Measurements from ENCODE around the gene PTPRB.

Gene PTPRB

DNA sequence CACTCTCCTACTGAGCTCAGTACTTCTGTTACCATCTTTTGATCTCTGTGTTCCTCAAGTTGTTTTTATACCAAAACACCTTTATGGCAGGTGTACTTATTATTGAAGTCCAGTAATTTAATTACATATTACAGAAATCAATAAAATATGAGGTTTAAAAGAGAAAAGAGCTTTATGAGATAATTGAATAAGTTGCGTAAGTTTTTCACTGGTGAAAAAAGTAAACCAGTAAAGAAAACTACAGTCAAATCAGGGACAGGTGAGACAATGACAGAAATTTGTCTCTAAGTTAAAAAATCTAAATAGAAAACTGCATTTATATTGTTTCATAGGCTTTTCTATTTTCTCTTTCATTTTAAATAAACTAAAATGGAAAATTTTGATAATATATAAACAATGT, 29.1 kb upstream of the PTPRB start:
- DNase-seq (ENCODE audit: low read depth) = no peak
- TF ChIP-seq, protein P1, sequence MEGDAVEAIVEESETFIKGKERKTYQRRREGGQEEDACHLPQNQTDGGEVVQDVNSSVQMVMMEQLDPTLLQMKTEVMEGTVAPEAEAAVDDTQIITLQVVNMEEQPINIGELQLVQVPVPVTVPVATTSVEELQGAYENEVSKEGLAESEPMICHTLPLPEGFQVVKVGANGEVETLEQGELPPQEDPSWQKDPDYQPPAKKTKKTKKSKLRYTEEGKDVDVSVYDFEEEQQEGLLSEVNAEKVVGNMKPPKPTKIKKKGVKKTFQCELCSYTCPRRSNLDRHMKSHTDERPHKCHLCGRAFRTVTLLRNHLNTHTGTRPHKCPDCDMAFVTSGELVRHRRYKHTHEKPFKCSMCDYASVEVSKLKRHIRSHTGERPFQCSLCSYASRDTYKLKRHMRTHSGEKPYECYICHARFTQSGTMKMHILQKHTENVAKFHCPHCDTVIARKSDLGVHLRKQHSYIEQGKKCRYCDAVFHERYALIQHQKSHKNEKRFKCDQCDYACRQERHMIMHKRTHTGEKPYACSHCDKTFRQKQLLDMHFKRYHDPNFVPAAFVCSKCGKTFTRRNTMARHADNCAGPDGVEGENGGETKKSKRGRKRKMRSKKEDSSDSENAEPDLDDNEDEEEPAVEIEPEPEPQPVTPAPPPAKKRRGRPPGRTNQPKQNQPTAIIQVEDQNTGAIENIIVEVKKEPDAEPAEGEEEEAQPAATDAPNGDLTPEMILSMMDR (IDR thresholded peaks at IDR 0.05; ENCODE audit: insufficient read depth, low read depth, low read length, missing control alignments) = no peak
- H3K4me3 ChIP-seq (ENCODE audit: low read depth, low read length) = no peak overlapping the region

DNA sequence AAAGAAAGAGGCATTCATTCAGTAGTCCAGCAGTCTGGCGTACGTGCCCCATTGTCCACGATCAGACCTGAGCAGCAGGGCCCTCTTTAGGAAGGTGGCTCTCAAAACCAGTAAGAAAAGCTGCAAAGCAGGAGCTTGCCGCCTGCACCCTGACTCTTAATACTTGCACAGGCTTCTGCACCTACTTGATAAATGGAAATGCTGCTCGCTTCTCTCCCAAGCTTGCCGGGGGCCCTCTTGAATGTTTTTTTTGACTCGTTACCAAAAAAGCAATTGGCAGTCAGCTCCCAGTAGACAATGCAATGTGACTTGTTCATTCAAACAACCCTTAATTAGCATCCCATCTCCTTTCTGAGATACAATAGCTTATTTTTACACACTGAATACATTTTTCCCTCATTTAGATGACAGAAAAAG, 27.2 kb upstream of the PTPRB start:
- DNase-seq (ENCODE audit: low read depth) = no peak
- TF ChIP-seq, protein P1 (IDR thresholded peaks at IDR 0.05; ENCODE audit: insufficient read depth, low read depth, low read length, missing control alignments) = no peak
- no peak overlapping the region for H3K4me3 ChIP-seq (ENCODE audit: low read depth, low read length)

DNA sequence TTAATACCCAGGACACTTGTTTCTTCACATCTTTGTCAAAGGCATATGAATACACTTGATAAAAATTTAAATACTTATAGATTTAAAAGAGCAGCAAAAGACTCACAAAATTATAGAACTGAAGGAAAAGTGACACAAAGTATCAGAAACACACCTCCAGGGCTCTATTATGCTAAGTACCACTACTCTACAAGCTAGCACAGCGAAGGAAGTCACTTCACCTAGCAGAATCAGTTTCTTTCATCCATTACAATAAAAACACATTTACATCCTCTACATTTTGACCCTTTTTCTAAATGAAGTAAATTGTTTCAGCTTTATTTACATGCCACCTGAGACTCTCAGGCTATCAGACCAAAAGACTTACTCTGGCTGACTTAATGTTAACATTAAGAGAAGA, 26.6 kb upstream of the PTPRB start:
- DNase-seq (ENCODE audit: low read depth) = no peak
- TF ChIP-seq, protein P1 (IDR thresholded peaks at IDR 0.05; ENCODE audit: insufficient read depth, low read depth, low read length, missing control alignments) = no peak

DNA sequence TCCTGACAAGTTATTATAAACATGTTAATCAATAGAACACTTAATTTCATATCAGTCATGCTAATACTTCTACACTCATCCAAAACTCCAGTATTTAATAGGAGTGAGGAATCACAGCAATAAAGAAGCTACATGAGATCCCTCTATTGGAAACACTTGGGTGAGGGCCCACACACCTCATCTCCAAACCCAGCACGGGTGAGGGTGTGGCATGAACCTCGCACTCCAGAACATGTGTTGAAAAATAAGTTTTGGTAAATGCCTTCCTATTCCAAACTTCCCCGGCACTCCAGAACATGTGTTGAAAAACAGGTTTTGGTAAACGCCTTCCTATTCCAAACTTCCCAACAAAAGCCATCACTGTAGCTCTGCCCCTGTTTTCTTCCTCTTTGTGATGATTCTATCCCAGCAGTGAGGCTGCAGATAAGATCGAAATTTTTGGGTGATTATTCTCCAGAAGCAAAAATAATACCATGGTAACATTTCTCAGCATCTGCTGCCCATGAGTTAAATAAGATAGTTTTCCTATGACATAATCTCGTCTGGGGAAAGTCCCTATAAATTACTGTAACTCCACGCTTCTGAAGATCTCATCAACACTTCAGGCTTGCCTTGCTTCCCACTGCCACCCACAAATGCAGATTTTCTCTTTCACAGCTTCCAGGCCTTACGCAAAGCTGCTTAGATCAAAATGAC, 24.4 kb upstream of the PTPRB start:
- no peak for DNase-seq (ENCODE audit: low read depth)
- no peak overlapping the region for H3K4me3 ChIP-seq (ENCODE audit: low read depth, low read length)

More for the DNA sequence above, 26.6 kb upstream of the PTPRB start:
- H3K4me3 ChIP-seq (ENCODE audit: low read depth, low read length) = no peak overlapping the region

DNA sequence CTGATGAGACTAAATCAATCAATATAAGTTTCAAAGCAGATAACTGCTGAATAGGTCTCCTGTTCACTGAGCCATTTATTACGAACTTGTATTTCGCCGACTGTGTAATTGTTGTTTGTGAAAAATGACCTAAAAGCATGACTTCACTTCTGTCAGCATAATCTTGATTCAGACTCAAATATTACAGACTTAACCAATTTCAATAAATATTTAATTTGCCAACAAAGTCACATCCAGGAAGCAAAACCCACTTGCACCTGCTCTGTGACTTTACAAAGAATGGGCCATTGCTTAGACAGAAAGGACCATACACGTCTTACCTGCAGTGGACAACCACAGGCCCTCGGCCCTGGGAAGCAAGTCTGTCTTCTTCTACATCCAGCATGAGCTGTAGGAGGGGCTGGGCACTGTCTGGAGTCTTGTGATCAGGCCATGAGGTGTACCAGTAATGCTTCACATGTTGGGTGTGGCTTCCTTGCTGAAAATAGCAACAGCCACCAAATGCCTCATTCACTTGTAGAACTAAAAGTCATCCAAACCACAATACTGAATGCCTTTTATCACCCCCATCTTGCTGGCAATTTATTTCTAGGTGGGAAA, 23.5 kb upstream of the PTPRB start:
- H3K4me3 ChIP-seq (ENCODE audit: low read depth, low read length) = no peak overlapping the region
- DNase-seq (ENCODE audit: low read depth) = peak; percentile 4
- TF ChIP-seq, protein P1 (IDR thresholded peaks at IDR 0.05; ENCODE audit: insufficient read depth, low read depth, low read length, missing control alignments) = no peak

More for the DNA sequence above, 24.4 kb upstream of the PTPRB start:
- TF ChIP-seq, protein P1 (IDR thresholded peaks at IDR 0.05; ENCODE audit: insufficient read depth, low read depth, low read length, missing control alignments) = no peak

DNA sequence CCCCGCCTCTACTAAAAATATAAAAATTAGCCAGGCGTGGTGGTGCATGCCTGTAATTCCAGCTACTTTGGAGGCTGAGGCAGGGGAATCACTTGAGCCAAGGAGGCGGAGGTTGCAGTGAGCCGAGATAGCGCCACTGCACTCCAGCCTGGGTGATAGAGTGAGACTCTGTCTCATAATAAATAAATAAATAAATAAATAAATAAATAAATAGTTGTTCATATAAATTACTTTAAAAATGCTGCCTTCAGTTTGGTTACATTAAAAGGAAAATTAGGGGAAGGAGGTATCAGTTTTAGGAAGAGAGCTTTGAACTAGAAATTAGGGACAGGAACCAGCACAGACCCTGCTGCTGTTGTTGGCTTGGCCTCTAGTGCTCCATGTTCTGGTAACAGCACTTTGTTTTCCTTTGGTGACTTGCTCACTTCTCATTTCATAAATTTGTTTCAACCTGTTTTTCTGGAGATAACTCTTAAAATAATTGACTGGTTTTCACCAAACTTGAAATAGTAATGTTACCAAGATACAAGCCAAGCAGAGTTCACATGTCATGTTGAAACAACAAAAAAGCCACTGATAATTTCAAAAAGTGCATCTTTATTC, 22.9 kb upstream of the PTPRB start:
- DNase-seq (ENCODE audit: low read depth) = no peak
- TF ChIP-seq, protein P1 (IDR thresholded peaks at IDR 0.05; ENCODE audit: insufficient read depth, low read depth, low read length, missing control alignments) = no peak
- H3K4me3 ChIP-seq (ENCODE audit: low read depth, low read length) = no peak overlapping the region
